ENCODE results near the gene DET1. TPM values are rescaled to one million over a fixed set of nuclear protein-coding genes. Genes with fewer than 3 reads are reported as not detected.

The DET1 gene
- total RNA-seq, 4 donors from 2014 or later = 4.1 to 8.4 (median 6.4) TPM

DNA sequence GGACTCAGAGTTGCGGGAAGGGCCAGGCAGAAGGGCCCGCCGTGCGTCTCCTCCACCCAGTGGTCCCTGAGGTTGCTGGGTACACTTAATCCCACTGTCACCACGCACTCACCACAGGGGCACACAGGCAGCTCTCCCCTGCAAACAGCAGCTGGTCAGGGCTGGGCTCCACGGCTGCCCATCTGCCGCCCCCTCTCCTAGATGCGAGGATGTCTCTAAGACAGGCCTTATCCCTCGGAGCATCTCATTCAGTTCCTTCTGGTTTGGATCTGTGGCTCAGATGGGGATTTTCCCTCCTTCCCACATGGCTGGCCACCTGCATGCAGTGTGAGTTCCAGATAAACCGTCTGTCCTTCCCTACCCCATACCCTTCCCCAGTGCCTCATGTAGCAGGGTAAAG, 52.6 kb downstream of the DET1 start:
- H3K36me3 ChIP-seq = no peaks in the 10 kb centered on the region
- H3K27ac ChIP-seq = no peak overlapping the region
- no peak overlapping the region for H3K4me3 ChIP-seq
- no peak for DNase-seq
- no peak for ATAC-seq
- H3K27me3 ChIP-seq = no peaks in the 10 kb centered on the region
- intact Hi-C loops (cut with DNase I; ENCODE audit: low total_unique reads) (no loop called here), in situ Hi-C loops (cut with MboI; ENCODE audit: low sequenced_read_pairs in 4 of 4) (loop anchor here in 1 of 4 donors (10.0 to 25.0 kb wide), 2 partner anchors 69 to 118 kb away; partner anchors contain the start of gene AEN)
- no peaks in the 10 kb centered on the region for H3K4me1 ChIP-seq
- no peaks in the 10 kb centered on the region for H3K9me3 ChIP-seq
- TF ChIP-seq POLR2A (IDR thresholded peaks at IDR 0.05) = no peak
- TF ChIP-seq, protein P1, sequence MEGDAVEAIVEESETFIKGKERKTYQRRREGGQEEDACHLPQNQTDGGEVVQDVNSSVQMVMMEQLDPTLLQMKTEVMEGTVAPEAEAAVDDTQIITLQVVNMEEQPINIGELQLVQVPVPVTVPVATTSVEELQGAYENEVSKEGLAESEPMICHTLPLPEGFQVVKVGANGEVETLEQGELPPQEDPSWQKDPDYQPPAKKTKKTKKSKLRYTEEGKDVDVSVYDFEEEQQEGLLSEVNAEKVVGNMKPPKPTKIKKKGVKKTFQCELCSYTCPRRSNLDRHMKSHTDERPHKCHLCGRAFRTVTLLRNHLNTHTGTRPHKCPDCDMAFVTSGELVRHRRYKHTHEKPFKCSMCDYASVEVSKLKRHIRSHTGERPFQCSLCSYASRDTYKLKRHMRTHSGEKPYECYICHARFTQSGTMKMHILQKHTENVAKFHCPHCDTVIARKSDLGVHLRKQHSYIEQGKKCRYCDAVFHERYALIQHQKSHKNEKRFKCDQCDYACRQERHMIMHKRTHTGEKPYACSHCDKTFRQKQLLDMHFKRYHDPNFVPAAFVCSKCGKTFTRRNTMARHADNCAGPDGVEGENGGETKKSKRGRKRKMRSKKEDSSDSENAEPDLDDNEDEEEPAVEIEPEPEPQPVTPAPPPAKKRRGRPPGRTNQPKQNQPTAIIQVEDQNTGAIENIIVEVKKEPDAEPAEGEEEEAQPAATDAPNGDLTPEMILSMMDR (IDR thresholded peaks at IDR 0.05 in 4 of 5, conservative IDR thresholded peaks at IDR 0.05 in 1 of 5) = no peak

DNA sequence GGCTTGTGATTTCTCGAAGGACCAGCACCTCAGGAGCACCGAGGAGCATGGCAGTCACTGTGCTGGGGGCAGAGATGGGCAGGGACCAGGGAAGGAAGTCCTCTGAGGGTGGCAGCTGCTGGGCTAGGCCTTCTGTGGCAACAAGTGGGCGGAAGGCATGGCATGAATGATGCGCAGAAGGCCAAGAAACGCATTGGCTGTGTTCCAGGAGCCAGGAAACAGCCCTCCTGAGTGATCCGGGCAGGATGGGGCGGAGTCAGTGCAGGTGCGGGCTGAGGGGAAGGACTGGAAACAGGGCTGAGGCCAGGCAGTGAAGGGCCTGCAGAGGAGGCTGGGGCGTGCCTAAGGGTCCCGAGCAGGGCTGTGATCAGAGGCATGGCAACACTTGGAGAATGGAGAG, 55.3 kb downstream of the DET1 start:
- ATAC-seq = no peak

DNA sequence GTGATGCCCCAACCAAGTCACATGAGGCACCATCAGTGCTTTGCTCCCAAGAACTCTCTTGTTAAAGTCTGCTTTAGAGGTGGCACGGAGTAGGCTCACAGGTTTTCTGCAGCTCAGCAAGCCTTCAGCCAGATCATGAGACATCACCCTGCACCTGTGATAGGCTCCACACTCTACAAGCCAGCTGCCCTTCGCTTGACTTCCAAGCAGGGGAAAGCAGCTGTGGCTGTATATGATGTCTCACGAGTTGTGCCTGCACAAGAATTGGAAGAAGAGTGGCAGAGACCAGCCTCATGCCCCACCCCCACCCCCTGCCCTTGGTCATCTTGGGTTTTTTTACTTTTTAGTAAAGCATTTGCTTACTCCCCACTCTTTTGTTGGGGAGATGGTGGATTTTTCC, 56.4 kb downstream of the DET1 start:
- Histone ChIP-seq H3K27me3 (no peaks in the 10 kb centered on the region), H3K27ac (no peak overlapping the region), H3K36me3 (no peaks in the 10 kb centered on the region), H3K4me1 (peaks cover 0 to under 1% of the 10 kb centered on the region in 2 donors), H3K9me3 (no peaks in the 10 kb centered on the region), H3K4me3 (no peak overlapping the region)
- ATAC-seq (no peak), DNase-seq (no peak)
- TF ChIP-seq POLR2A (IDR thresholded peaks at IDR 0.05) = no peak
- TF ChIP-seq, protein P1 (IDR thresholded peaks at IDR 0.05 in 4 of 5, conservative IDR thresholded peaks at IDR 0.05 in 1 of 5) = no peak
- in situ Hi-C loops (cut with MboI; ENCODE audit: low sequenced_read_pairs in 4 of 4) (loop anchor here in 1 of 4 donors (10.0 to 25.0 kb wide), 2 partner anchors 65 to 122 kb away; partner anchors contain the start of gene AEN), intact Hi-C loops (cut with DNase I; ENCODE audit: low total_unique reads) (no loop called here)

More for the DNA sequence above, 55.3 kb downstream of the DET1 start:
- Histone ChIP-seq H3K27ac (no peak overlapping the region), H3K27me3 (no peaks in the 10 kb centered on the region), H3K36me3 (no peaks in the 10 kb centered on the region), H3K4me3 (no peak overlapping the region), H3K9me3 (no peaks in the 10 kb centered on the region), H3K4me1 (no peaks in the 10 kb centered on the region)
- TF ChIP-seq, protein P1 (IDR thresholded peaks at IDR 0.05 in 4 of 5, conservative IDR thresholded peaks at IDR 0.05 in 1 of 5) = no peak
- TF ChIP-seq POLR2A (IDR thresholded peaks at IDR 0.05) = no peak
- in situ Hi-C loops (cut with MboI; ENCODE audit: low sequenced_read_pairs in 4 of 4) (loop anchor here in 1 of 4 donors (10.0 to 25.0 kb wide), 2 partner anchors 66 to 121 kb away; partner anchors contain the start of gene AEN), intact Hi-C loops (cut with DNase I; ENCODE audit: low total_unique reads) (no loop called here)
- DNase-seq = no peak

DNA sequence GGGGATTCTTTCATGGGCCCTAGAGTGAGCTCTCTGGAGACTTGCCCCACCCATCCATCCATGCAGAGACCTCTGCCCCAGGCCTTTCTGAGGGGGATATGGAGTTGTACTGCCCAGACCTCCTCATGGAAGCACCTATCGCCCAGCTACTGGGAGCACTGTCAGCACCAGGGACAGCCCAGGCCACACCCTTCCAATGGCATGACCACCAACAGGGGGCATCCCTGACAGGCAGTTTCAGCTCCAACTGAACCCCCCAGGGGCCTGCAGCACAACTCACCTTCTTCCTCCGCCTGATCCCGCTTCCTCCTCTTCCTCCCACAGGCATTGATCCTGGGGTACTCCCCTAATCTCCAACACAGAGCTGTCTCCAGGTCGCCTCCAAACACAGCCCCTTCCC, 57.2 kb downstream of the DET1 start:
- DNase-seq (no peak), ATAC-seq (no peak)
- Histone ChIP-seq H3K36me3 (no peaks in the 10 kb centered on the region), H3K9me3 (no peaks in the 10 kb centered on the region), H3K4me3 (no peak overlapping the region), H3K27ac (no peak overlapping the region), H3K4me1 (peaks cover 3 to 7% of the 10 kb centered on the region in 2 donors), H3K27me3 (no peaks in the 10 kb centered on the region)
- TF ChIP-seq, protein P1 (IDR thresholded peaks at IDR 0.05 in 4 of 5, conservative IDR thresholded peaks at IDR 0.05 in 1 of 5) = no peak
- no peak for TF ChIP-seq POLR2A (IDR thresholded peaks at IDR 0.05)
- in situ Hi-C loops (cut with MboI; ENCODE audit: low sequenced_read_pairs in 4 of 4) (loop anchor here in 1 of 4 donors (25.0 kb wide), 1 partner anchor 123 kb away; the partner anchor contains the start of gene AEN), intact Hi-C loops (cut with DNase I; ENCODE audit: low total_unique reads) (no loop called here)

All from gastrocnemius medialis (tissue), 4 donors.